ENCODE measurements around the gene ITGA2. TPM values are rescaled to one million over a fixed set of nuclear protein-coding genes. Genes with fewer than 3 reads are reported as not detected.

The ITGA2 gene
- total RNA-seq, 1 experiment from 2014 or later, result 30.1 TPM

GRCh38 chr5:53055365-53055764 is 66.2 kb downstream of the ITGA2 start:
- no peak for DNase-seq (ENCODE audit: low read depth)

GRCh38 chr5:53059281-53059680 is 70.1 kb downstream of the ITGA2 start:
- DNase-seq (ENCODE audit: low read depth), result no peak

GRCh38 chr5:53063176-53063575 is 74.0 kb downstream of the ITGA2 start:
- no peak for DNase-seq (ENCODE audit: low read depth)

- no peak for DNase-seq (ENCODE audit: low read depth)
Measured at GRCh38 chr5:53063791-53064190, 74.6 kb downstream of the ITGA2 start.

GRCh38 chr5:53066088-53066487 is 76.9 kb downstream of the ITGA2 start:
- DNase-seq (ENCODE audit: low read depth), result no peak

GRCh38 chr5:53067641-53068040 is 78.5 kb downstream of the ITGA2 start:
- DNase-seq (ENCODE audit: low read depth), result no peak

- DNase-seq (ENCODE audit: low read depth), result no peak
Measured at GRCh38 chr5:53068291-53068836, 79.2 kb downstream of the ITGA2 start.

- DNase-seq (ENCODE audit: low read depth), result peak; percentile 91
Measured at GRCh38 chr5:53069626-53070025, 80.5 kb downstream of the ITGA2 start.

GRCh38 chr5:53071298-53071697 is 82.1 kb downstream of the ITGA2 start:
- no peak for DNase-seq (ENCODE audit: low read depth)

- peak; percentile 37 for DNase-seq (ENCODE audit: low read depth)
Measured at GRCh38 chr5:53071738-53072137, 82.6 kb downstream of the ITGA2 start.

- no peak for DNase-seq (ENCODE audit: low read depth)
Measured at GRCh38 chr5:53073348-53073747, 84.2 kb downstream of the ITGA2 start.

- DNase-seq (ENCODE audit: low read depth), result no peak
Measured at GRCh38 chr5:53076014-53076583, 86.9 kb downstream of the ITGA2 start.

GRCh38 chr5:53080271-53080670 is 91.1 kb downstream of the ITGA2 start:
- no peak for DNase-seq (ENCODE audit: low read depth)

- no peak for DNase-seq (ENCODE audit: low read depth)
Measured at GRCh38 chr5:53083927-53084326, 94.8 kb downstream of the ITGA2 start.

GRCh38 chr5:53084546-53085255 is 95.5 kb downstream of the ITGA2 start:
- no peak for DNase-seq (ENCODE audit: low read depth)

- DNase-seq (ENCODE audit: low read depth), result no peak
Measured at GRCh38 chr5:53087171-53087570, 98.0 kb downstream of the ITGA2 start.

GRCh38 chr5:53087621-53088121 is 98.5 kb downstream of the ITGA2 start:
- DNase-seq (ENCODE audit: low read depth), result no peak

GRCh38 chr5:53089481-53089991 is 100.4 kb downstream of the ITGA2 start:
- DNase-seq (ENCODE audit: low read depth), result peak; percentile 16

- no peak for DNase-seq (ENCODE audit: low read depth)
Measured at GRCh38 chr5:53090229-53090628, 101.1 kb downstream of the ITGA2 start.

- DNase-seq (ENCODE audit: low read depth), result peak; percentile 81
Measured at GRCh38 chr5:53091289-53091688, 102.1 kb downstream of the ITGA2 start.

- DNase-seq (ENCODE audit: low read depth), result no peak
Measured at GRCh38 chr5:53092242-53092641, 103.1 kb downstream of the ITGA2 start.

- DNase-seq (ENCODE audit: low read depth), result no peak
Measured at GRCh38 chr5:53095217-53095616, 106.1 kb downstream of the ITGA2 start.

- DNase-seq (ENCODE audit: low read depth), result peak; percentile 64
Measured at GRCh38 chr5:53095931-53096525, 106.9 kb downstream of the ITGA2 start.

Data from M059J (cell line).